Effector memory CD4-positive, alpha-beta T cell (primary cell): ENCODE measurements around the gene PXDC1.

ENCODE experiments used
- DNase-seq, 3 donors: peaks; one replicate each; pipeline ENCODE4 v3.0.0-alpha.2; 2020
- H3K27ac ChIP-seq: 2 replicates; pipeline ENCODE4 v1.7.0; 2013; ENCODE audit warnings: mild to moderate bottlenecking, low read length, moderate library complexity; ENCODE audit not compliant: insufficient read depth, poor library complexity, severe bottlenecking
- H3K27me3 ChIP-seq: replicated peaks from 2 replicates; pipeline ENCODE4 v1.7.0; 2013; ENCODE audit warnings: mild to moderate bottlenecking, low read length; ENCODE audit not compliant: insufficient read depth, control insufficient read depth, poor library complexity, severe bottlenecking
- H3K36me3 ChIP-seq: 2 replicates; pipeline ENCODE4 v1.7.0; 2013; ENCODE audit warnings: mild to moderate bottlenecking, low read length, moderate library complexity; ENCODE audit not compliant: control insufficient read depth, insufficient read depth
- H3K4me1 ChIP-seq: 2 replicates; pipeline ENCODE4 v1.7.0; 2013; ENCODE audit warnings: low read length, mild to moderate bottlenecking; ENCODE audit not compliant: control insufficient read depth, insufficient read depth, poor library complexity, severe bottlenecking
- H3K4me3 ChIP-seq: 2 replicates; pipeline ENCODE4 v1.7.0; 2013; ENCODE audit warnings: low read length, low read depth, mild to moderate bottlenecking; ENCODE audit not compliant: insufficient read depth, poor library complexity, severe bottlenecking
- H3K9me3 ChIP-seq: 2 replicates; pipeline ENCODE4 v1.7.0; 2013; ENCODE audit warnings: mild to moderate bottlenecking, low read length, moderate library complexity; ENCODE audit not compliant: control insufficient read depth

Gene PXDC1

GRCh38 chr6:3791526-3792203 lies 40.2 kb upstream of the PXDC1 start:
- no peaks in the 10 kb centered on the region for H3K36me3 ChIP-seq
- no peak for DNase-seq
- H3K27me3 ChIP-seq, result no peaks in the 10 kb centered on the region
- no peaks in the 10 kb centered on the region for H3K4me1 ChIP-seq
- no peaks in the 10 kb centered on the region for H3K9me3 ChIP-seq
- H3K4me3 ChIP-seq, result no peak overlapping the region
- no peak overlapping the region for H3K27ac ChIP-seq

DNA sequence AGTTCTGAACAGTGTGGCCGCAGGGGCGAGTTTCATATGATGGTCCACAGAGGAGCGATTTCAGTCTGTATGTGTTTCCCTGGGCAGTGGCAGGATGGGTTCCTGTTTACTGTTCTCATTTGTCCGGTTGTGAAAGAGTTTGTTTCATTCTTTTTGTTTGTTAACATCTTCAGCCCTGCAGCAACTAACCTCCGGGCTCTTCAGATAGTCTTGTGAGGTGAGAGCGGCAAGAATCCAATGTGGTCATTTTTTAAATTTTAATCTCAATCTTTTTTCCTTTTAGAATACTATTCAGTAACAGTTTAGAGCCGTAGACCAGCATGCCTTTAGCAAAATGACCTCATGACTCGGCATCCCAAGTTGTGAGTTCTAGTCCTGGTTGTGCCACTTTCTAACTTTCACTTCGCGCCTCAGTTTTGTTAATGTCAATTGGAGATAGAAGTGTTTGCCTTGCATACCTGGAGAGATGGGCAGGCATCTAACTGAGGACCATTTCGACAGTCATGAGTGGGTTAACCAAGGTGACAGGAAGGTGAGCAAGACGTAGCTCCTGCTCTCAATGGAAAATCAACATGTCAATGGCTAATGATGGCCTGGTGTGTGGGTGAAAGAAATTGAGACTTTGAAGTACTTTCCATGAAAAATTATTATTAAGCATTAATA lies 38.5 kb upstream of the PXDC1 start:
- DNase-seq, result no peak
- Histone ChIP-seq H3K4me1 (no peaks in the 10 kb centered on the region), H3K4me3 (no peak overlapping the region), H3K36me3 (no peaks in the 10 kb centered on the region), H3K27me3 (no peaks in the 10 kb centered on the region), H3K27ac (no peak overlapping the region), H3K9me3 (no peaks in the 10 kb centered on the region)

DNA sequence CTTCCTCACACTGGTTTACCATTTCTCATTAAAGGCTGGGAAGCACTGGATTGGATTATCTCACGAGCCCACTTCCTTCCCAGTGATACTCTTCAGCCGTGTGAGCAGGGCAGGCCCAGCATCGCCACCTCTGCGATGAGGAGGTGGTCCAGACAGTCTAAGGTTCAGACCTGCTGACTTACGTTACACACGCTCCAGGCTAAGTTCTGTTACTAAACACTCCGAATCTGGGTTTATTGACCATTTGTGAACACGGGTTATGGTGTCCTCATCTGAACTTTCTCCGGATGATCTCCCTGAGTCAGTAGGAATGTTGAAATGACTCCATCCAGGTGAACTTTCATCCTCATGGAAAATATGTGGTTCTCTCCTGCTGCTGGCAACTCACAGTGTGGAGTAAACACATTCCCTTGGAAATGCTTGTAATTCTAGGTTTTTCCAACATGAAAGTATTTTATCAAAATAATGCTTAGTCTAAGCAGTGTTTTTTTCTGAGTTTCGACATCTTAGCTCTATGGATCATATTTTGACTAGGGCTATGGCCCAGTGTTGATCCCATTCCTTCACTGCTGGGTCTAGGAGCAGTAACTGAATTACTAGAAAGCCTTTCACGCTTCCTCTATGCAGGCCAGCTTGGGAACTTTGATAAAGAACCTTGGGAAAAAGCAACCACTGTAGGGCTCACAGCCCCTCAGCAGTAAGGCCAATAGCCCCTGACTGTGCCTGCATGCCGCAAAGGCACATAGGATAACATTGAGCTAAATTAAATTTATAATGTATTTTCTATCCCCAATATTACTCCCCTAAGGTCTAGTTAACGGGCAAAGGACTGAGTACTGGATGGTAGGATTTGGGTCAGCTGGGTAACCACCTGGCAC lies 37.7 kb upstream of the PXDC1 start:
- H3K4me1 ChIP-seq, result no peaks in the 10 kb centered on the region
- H3K9me3 ChIP-seq, result no peaks in the 10 kb centered on the region
- H3K36me3 ChIP-seq, result no peaks in the 10 kb centered on the region
- H3K27ac ChIP-seq, result no peak overlapping the region
- H3K4me3 ChIP-seq, result no peak overlapping the region
- H3K27me3 ChIP-seq, result no peaks in the 10 kb centered on the region
- no peak for DNase-seq

DNA sequence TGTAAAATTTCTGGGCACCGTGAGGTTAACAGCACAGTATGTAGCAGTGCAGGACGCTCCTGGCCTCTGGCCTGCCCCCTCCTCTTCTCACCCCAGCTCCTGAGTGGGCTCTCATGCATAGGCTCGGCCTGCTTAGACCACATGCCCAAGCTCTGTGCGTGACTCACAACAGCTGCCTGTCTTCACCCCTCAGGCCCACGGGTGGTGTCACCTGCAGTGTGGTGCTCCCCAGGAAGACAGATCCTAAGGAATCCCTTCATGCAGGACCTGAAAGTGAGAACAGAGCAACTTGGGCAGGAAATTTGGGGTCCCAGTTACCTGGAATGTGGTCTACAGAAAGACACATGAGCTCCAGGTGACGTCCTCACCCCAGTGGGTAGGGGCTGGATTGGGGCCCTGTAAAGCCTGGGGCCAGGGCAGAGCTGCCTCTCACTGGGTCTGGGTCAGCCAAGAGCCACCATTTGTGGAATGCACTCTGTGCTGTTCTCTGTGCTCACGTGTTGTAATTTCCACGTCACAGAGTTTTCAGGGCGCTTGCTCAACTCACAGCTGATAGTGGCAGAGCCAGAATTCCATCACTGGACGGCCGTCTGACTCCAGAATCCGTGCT lies 37.0 kb upstream of the PXDC1 start:
- H3K36me3 ChIP-seq, result no peaks in the 10 kb centered on the region
- H3K9me3 ChIP-seq, result no peaks in the 10 kb centered on the region
- H3K27me3 ChIP-seq, result no peaks in the 10 kb centered on the region
- H3K4me1 ChIP-seq, result no peaks in the 10 kb centered on the region
- H3K4me3 ChIP-seq, result no peak overlapping the region
- no peak overlapping the region for H3K27ac ChIP-seq
- no peak for DNase-seq

- Histone ChIP-seq H3K36me3 (no peaks in the 10 kb centered on the region), H3K9me3 (no peaks in the 10 kb centered on the region), H3K4me1 (no peaks in the 10 kb centered on the region), H3K4me3 (no peak overlapping the region), H3K27ac (no peak overlapping the region), H3K27me3 (no peaks in the 10 kb centered on the region)
- DNase-seq, result no peak
These were observed 34.6 kb upstream of the PXDC1 start for GRCh38 chr6:3786141-3786540.

DNA sequence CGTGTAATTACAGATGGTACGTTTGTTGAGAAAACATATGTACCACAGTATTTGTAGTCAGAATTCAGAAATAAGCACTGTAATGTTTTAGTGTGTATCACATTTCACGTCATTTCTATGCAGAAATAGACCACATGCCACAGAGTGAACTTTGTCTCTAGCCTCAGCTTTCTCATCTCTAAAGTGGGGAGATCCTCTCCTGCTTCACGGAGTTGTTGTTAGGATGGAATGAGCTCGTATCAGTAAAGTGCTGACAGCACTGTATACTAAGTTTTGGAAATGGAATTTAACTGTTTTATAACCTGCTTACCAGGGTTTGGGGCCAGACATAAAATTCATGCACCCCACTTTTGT lies 34.2 kb upstream of the PXDC1 start:
- DNase-seq, result no peak
- Histone ChIP-seq H3K27me3 (no peaks in the 10 kb centered on the region), H3K4me1 (no peaks in the 10 kb centered on the region), H3K27ac (no peak overlapping the region), H3K4me3 (no peak overlapping the region), H3K9me3 (no peaks in the 10 kb centered on the region), H3K36me3 (no peaks in the 10 kb centered on the region)

DNA sequence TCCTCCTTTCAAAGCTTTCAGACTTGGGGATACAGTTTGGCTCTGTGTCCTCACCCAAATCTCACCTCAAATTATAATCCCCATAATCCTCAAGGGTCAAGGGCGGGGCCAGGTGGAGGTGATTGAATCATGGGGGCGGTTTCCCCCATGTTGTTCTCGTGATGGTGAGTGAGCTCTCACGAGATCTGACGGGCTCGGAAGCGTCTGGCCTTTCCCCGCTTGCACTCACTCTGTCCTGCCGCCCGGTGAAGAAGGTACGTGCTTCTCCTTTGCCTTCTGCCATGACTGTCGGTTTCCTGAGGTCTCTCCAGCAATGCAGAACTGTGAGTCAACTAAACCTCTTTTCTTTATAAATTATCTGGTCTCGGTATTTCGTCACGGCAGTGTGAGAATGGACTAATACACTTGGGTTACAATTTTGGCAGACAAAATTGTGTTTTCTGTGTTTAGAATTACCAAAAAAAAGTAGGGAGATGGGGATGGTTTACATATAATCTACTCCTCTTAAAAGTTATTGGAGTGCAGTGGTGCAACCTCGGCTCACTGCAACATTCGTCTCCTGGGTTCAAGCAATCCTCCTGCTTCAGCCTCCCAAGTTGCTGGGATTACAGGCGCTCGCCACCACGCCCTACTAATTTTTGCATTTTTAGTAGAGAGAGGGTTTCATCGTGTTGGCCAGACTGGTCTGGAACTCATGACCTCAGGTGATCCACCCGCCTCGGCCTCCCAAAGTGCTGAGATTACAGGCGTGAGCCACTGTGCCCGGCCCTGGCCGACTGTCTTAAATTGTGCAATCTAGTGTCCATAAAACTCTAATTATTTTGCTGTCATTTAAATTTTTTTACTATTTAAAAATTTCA lies 33.6 kb upstream of the PXDC1 start:
- Histone ChIP-seq H3K27me3 (no peaks in the 10 kb centered on the region), H3K27ac (no peak overlapping the region), H3K9me3 (no peaks in the 10 kb centered on the region), H3K4me3 (no peak overlapping the region), H3K4me1 (no peaks in the 10 kb centered on the region), H3K36me3 (no peaks in the 10 kb centered on the region)
- no peak for DNase-seq

- DNase-seq, result no peak
- Histone ChIP-seq H3K9me3 (no peaks in the 10 kb centered on the region), H3K4me1 (no peaks in the 10 kb centered on the region), H3K27me3 (no peaks in the 10 kb centered on the region), H3K36me3 (no peaks in the 10 kb centered on the region), H3K27ac (no peak overlapping the region), H3K4me3 (no peak overlapping the region)
These were observed 32.9 kb upstream of the PXDC1 start for GRCh38 chr6:3784423-3784822.
